GM12878 (cell line): ENCODE data around the gene ASB15. TPM values are rescaled to one million over a fixed set of nuclear protein-coding genes. Genes with fewer than 3 reads are reported as not detected.

Experiments
- CBFB ChIP-seq: IDR thresholded peaks from 2 replicates; pipeline ENCODE4 v1.6.1; 2016; ENCODE audit warnings: antibody characterized with exemption, low read depth
- JUNB ChIP-seq: IDR thresholded peaks from 2 replicates; pipeline ENCODE4 v1.6.1; 2016; ENCODE audit warnings: antibody characterized with exemption, mild to moderate bottlenecking
- JUND ChIP-seq: IDR thresholded peaks from 2 replicates; pipeline ENCODE4 v1.6.1; 2012; ENCODE audit warnings: low read depth, mild to moderate bottlenecking, low read length, improper control_type of control experiment, moderate library complexity
- KLF5 ChIP-seq: fragments of 450-650 bp; IDR thresholded peaks from 2 replicates; pipeline ENCODE4 v1.6.1; 2014; ENCODE audit warnings: mild to moderate bottlenecking; ENCODE audit not compliant: partially characterized antibody
- polyA plus RNA-seq, 11 experiments: library from polyadenylated mRNA; depleted of rRNA in 4 of 11; unstranded in 6 of 11; stranded (reverse) in 5 of 11; fragments of >200 nt; fragmentation: Nextera tagmentation in 4 of 11; fragmentation: Illumina TruSeq in 1 of 11; extraction: Ambion mirVana in 4 of 11; extraction: Trizol in 1 of 11; gene quantifications; 1 replicate in 1 of 11; 2 replicates in 10 of 11; pipeline versions ENCODE4 v1.2.1 to v1.2.3, GENCODE V29; 2011 to 2016; ENCODE audit warnings: inconsistent platforms in 2 of 11, missing spikeins in 2 of 11, low read depth in 1 of 11
- total RNA-seq, 4 experiments: library from RNA; depleted of rRNA in 3 of 4; stranded (reverse); fragments of >200 nt in 3 of 4; fragmentation: Illumina TruSeq in 1 of 4; extraction: Trizol in 1 of 4; gene quantifications; 2 replicates each; pipeline versions ENCODE4 v1.2.1 to v1.2.3, GENCODE V29; 2013 to 2021
- TF ChIP-seq, protein P1 (sequence below): IDR thresholded peaks from 2 replicates; pipeline ENCODE4 v1.6.1; 2011; ENCODE audit warnings: borderline replicate concordance, low read depth, mild to moderate bottlenecking, moderate library complexity, low read length; ENCODE audit not compliant: insufficient read depth, poor library complexity, severe bottlenecking
- TF ChIP-seq, protein P2 (sequence below): fragments of 450-650 bp; formaldehyde crosslinking; IDR thresholded peaks from 2 replicates; pipeline ENCODE4 v1.4.0; 2020; ENCODE audit warnings: mild to moderate bottlenecking, moderate library complexity
- TF ChIP-seq, protein P3 (sequence below): fragments of 450-650 bp; IDR thresholded peaks from 2 replicates; pipeline ENCODE4 v1.6.1; 2017; ENCODE audit warnings: antibody characterized with exemption, mild to moderate bottlenecking, moderate library complexity

ASB15 gene
- total and polyA plus RNA-seq, 10 of the 15 experiments (the other 5 are each of a cell fraction or from before 2014, with no cell fraction given) = not detected

DNA sequence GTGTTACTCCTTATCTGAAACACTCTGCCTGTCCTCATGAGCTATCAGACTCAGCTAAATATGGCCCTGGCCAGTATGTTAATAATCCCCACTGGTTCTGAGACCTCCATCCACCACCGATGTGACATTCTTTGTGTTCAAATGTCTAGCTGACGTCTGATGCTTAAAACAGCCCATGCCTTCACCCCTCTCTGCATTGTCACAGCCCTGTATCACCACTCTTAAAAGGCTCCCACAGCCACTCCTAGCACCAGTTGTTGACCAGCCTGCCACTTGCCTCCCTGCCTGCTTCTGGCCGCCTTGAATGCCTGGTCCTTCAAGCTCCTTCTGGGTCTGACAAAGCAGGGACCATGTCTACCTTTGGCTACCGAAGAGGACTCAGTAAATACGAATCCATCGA, 54.0 kb downstream of the ASB15 start, which contains the start of gene LMOD2 (continued):
- TF ChIP-seq, protein P1, sequence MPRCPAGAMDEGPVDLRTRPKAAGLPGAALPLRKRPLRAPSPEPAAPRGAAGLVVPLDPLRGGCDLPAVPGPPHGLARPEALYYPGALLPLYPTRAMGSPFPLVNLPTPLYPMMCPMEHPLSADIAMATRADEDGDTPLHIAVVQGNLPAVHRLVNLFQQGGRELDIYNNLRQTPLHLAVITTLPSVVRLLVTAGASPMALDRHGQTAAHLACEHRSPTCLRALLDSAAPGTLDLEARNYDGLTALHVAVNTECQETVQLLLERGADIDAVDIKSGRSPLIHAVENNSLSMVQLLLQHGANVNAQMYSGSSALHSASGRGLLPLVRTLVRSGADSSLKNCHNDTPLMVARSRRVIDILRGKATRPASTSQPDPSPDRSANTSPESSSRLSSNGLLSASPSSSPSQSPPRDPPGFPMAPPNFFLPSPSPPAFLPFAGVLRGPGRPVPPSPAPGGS = no peak
- TF ChIP-seq, protein P2, sequence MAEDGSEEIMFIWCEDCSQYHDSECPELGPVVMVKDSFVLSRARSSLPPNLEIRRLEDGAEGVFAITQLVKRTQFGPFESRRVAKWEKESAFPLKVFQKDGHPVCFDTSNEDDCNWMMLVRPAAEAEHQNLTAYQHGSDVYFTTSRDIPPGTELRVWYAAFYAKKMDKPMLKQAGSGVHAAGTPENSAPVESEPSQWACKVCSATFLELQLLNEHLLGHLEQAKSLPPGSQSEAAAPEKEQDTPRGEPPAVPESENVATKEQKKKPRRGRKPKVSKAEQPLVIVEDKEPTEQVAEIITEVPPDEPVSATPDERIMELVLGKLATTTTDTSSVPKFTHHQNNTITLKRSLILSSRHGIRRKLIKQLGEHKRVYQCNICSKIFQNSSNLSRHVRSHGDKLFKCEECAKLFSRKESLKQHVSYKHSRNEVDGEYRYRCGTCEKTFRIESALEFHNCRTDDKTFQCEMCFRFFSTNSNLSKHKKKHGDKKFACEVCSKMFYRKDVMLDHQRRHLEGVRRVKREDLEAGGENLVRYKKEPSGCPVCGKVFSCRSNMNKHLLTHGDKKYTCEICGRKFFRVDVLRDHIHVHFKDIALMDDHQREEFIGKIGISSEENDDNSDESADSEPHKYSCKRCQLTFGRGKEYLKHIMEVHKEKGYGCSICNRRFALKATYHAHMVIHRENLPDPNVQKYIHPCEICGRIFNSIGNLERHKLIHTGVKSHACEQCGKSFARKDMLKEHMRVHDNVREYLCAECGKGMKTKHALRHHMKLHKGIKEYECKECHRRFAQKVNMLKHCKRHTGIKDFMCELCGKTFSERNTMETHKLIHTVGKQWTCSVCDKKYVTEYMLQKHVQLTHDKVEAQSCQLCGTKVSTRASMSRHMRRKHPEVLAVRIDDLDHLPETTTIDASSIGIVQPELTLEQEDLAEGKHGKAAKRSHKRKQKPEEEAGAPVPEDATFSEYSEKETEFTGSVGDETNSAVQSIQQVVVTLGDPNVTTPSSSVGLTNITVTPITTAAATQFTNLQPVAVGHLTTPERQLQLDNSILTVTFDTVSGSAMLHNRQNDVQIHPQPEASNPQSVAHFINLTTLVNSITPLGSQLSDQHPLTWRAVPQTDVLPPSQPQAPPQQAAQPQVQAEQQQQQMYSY (CRISPR knock-in tag) = no peak
- TF ChIP-seq JUNB (no peak), JUND (no peak), KLF5 (no peak), CBFB (no peak)
- TF ChIP-seq, protein P3, sequence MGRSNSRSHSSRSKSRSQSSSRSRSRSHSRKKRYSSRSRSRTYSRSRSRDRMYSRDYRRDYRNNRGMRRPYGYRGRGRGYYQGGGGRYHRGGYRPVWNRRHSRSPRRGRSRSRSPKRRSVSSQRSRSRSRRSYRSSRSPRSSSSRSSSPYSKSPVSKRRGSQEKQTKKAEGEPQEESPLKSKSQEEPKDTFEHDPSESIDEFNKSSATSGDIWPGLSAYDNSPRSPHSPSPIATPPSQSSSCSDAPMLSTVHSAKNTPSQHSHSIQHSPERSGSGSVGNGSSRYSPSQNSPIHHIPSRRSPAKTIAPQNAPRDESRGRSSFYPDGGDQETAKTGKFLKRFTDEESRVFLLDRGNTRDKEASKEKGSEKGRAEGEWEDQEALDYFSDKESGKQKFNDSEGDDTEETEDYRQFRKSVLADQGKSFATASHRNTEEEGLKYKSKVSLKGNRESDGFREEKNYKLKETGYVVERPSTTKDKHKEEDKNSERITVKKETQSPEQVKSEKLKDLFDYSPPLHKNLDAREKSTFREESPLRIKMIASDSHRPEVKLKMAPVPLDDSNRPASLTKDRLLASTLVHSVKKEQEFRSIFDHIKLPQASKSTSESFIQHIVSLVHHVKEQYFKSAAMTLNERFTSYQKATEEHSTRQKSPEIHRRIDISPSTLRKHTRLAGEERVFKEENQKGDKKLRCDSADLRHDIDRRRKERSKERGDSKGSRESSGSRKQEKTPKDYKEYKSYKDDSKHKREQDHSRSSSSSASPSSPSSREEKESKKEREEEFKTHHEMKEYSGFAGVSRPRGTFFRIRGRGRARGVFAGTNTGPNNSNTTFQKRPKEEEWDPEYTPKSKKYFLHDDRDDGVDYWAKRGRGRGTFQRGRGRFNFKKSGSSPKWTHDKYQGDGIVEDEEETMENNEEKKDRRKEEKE = no peak
